HG02571 (cell line): ENCODE data around the gene FAAP20.
A peak's percentile ranks its signal among the peaks of the same experiment; 100 is the strongest.

Source experiments
- ATAC-seq: cut with Tn5 transposase; IDR thresholded peaks from one replicate; pipeline ENCODE4 v1.9.1; 2021; ENCODE audit warnings: mild to moderate bottlenecking, moderate library complexity; ENCODE audit not compliant: unreplicated experiment

Gene FAAP20

DNA sequence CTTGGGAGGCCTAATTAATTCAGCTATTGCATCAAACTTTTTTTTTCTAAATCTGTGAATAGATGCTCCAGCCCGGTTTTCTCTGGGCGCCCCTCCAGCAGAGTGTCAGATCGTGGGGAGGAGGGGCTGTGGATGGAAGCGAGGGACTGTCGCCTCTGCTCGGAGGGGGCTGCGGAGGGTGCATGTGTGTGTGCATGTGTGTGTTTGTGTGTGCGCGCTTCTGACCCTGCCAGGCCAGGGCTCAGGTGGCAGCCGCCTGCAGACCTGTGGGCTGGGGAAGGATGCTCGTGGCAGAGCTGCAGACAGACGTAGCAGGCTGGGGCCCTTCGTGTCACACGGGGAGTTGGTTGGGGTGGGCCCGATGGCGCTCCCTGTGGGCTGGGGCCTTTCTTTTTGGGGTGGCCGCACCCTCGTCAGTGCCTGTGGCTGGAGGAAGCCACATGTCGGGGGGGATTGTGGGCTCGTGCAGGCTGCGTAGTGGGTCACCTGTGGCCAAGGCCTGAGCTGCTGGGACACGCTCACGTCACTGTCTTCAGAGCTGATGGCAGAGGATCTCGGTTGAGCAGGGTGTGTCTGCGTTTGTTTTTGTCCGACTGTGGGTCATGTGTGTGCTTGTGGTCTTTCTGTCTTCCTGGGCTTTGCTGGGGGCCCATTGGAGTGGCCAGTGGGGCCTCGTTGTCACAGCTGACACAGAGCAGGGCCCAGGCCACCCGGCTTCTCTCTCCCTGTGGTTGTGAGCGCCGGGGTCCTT lies 36.4 kb upstream of the FAAP20 start:
- ATAC-seq = no peak

- no peak for ATAC-seq
Measured at GRCh38 chr1:2229911-2230731, 35.5 kb upstream of the FAAP20 start.

DNA sequence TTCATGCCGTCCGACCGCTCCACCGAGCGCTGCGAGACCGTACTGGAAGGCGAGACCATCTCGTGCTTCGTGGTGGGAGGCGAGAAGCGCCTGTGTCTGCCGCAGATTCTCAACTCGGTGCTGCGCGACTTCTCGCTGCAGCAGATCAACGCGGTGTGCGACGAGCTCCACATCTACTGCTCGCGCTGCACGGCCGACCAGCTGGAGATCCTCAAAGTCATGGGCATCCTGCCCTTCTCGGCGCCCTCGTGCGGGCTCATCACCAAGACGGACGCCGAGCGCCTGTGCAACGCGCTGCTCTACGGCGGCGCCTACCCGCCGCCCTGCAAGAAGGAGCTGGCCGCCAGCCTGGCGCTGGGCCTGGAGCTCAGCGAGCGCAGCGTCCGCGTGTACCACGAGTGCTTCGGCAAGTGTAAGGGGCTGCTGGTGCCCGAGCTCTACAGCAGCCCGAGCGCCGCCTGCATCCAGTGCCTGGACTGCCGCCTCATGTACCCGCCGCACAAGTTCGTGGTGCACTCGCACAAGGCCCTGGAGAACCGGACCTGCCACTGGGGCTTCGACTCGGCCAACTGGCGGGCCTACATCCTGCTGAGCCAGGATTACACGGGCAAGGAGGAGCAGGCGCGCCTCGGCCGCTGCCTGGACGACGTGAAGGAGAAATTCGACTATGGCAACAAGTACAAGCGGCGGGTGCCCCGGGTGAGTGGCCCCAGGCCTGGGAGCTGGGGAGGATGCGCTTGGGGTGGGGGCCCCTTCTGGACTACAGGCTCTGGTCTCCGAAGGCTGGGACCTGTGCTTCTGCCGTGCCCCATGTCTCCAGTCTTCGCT lies 34.7 kb upstream of the FAAP20 start:
- no peak for ATAC-seq

- no peak for ATAC-seq
Measured at GRCh38 chr1:2228694-2229036, 34.1 kb upstream of the FAAP20 start.

- peak; percentile 2 for ATAC-seq
Measured at GRCh38 chr1:2228157-2228594, 33.6 kb upstream of the FAAP20 start, which contains the start of gene SKI. TSS of gene SKI (plus strand) at chr1:2228319. CDS start at chr1:2228767, 448 bp downstream.

DNA sequence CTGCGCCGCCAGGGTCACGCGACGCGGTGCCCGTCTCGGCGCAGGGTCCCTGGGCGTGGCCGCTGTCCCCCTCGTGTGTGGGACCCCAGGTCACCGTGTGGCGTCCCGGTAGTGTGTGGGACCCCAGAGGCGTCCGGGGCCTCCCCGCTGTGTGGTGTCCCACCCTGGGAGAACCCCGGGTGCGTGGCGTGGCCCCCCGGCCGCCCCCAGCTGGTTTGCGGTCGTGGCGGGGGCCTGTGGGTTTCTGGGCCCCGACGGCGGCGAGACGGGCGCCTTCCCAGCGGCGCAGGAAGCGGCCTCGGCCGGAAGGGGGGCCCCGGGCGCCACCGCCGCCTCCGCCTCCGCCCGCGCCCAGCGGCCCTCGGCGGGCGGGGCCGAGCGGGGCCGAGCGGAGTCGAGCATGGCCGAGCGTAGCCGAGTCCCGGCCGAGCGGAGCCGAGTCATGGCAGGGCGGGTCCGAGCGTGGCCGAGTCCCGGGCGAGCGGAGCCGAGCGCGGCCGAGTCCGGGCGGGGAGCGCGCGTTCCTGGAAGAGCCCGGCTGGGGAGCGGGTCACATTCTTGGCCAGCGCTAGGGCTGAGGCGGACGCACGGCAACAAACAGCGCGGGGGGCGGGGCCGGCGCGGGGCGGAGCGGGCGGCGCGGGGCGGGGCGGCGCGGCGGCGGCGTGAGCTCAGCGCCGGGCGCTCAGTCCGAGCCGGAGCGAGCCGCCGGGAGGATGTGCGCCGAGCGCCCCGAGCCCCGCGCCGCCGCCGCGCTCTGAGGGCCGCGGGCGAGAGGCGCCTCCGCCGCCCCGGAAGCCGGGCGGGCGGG lies 33.0 kb upstream of the FAAP20 start:
- ATAC-seq = peak; percentile 83

DNA sequence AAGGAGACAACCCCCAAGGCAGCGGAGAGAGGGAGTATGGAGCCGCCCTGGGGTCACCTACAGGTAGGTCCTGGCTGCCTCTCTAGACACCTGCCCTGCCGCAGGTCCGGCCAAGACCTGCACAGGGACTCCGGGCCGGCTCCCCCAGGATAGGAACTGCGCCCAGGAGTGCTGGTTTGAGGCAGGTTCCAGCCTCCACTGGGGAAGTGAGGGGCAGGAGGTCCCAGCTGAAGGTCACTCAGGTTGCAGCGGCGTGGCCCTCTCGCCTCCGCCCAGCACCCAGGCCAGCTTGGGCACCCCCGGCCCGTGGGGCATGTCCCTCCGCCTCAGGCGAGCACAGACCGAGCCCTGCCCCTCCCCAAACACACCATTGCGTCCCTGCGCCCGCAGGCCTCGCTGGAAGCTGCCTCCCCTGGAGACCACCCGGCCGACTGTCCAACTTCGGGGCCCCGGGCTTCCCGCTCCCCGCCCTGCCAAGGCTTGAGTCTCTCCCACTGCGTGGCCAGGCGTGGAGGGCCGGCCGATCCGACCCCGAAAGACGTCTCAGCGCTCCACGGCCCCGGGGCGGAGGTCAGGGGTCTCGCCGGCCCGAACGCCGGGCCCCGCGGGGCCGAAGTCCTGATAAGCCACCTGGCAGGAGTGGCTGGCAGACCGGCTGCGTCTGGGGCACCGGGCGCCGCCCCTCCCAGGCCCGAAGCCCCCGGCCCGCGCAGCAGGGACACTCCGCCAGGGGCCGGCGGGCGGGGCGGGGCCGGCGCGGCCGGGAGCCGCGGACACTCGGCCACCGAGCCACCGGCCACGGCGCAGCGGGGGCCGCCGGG lies 32.2 kb upstream of the FAAP20 start:
- ATAC-seq = no peak

DNA sequence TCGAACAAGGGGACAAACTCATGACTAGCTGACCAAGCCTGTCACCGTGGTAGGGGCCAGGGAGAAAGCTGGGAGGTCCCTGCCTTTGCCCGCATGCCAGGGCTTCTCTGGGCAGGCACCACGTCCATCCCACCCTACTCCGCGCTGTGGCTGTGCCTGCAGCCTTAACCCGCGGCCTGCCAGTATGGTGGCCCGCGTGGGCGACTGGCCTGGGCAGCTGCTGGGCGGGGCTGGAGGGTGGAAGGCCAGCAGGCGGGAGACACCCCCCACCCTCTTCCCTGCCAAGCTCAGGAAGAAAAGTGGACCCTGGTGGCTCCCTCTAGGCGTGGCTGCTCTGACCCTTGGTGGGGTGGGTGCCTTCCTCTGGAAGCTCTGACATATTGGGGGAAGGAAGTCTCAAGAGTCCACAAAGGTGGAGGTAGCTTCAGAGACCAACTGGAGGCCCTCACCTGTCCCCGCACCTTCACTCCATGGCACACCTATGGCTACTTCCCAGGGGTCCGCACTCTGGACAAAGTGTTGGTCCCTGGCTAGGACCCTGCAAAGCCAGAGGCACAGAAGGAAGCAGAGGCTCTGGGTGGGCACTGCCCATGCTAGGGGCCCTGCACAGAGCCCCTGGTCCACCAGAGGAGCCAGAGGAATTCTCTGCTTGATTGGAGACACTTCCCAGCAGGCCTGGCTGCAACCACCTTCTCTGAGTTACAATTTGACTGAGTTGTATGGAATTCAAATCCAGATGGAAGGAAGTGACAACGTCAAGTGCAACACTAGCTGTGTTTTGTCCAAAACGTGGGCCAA lies 30.3 kb upstream of the FAAP20 start:
- no peak for ATAC-seq

DNA sequence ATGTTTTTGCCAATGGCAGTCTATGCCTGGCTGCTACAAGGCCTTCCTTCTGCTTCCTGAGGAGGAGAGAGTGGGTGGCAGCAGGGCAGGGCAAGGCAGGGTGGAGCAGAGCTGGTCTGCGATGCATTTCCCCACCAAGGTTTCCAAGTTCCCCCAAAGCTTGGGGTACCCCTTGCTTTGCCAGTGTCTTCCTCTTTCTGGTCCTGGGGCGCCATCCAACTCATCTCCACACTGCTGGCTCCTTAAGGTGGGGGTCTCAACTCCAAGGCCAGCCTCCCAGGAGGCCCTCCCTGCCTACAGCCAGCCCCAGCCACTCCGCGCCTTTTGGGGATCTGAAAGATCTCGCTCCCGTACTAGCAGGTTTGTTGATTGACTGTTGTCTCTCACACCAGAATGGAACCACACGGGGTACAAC lies 29.6 kb upstream of the FAAP20 start:
- ATAC-seq = no peak

GRCh38 chr1:2221271-2221670 lies 26.7 kb upstream of the FAAP20 start:
- no peak for ATAC-seq

GRCh38 chr1:2216767-2217058 lies 22.1 kb upstream of the FAAP20 start:
- ATAC-seq = no peak

DNA sequence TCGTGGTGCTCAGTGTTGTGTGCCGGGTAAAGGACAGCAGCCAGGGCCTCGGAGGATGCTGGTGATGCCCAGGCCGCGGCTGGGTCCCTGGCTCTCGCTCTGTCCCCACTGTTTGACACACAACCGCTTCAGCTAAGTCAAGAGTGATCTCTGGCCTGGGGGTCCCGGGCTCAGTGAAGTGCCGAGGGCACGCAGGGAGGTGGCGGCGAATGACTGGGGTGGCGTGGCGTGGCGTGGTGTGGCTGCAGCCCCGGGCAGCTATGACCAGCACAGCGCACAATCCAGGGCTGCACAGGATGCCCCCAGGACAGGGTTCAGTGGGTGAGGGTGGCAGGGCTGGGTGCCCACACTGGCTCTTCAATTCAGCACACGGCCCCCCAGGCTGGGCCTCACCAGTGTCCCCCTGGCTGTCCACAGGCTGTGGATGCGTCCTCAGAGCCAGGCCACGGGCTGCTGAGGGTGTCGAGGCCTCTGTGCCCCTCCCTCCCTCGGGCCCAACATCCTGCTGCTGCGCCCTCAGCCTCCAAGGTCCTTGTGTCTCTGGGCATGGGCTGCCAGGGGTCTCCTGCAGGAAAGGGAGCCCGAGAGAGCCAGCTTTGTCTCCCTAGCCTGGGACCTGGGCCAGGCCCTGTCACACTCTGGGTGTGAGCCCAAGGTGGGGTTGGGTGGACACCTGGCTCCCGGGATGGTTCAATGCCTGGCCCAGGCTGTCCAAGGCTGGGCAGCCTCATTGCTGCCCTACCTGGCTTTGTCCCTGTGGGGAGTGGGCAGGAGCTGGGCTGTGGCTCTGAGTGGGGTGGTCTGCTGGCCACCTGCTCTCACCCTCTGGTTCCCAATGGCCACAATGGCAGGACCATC lies 21.6 kb upstream of the FAAP20 start:
- no peak for ATAC-seq

GRCh38 chr1:2215329-2215728 lies 20.8 kb upstream of the FAAP20 start:
- ATAC-seq = no peak

GRCh38 chr1:2214541-2215241 lies 20.1 kb upstream of the FAAP20 start:
- ATAC-seq = no peak

DNA sequence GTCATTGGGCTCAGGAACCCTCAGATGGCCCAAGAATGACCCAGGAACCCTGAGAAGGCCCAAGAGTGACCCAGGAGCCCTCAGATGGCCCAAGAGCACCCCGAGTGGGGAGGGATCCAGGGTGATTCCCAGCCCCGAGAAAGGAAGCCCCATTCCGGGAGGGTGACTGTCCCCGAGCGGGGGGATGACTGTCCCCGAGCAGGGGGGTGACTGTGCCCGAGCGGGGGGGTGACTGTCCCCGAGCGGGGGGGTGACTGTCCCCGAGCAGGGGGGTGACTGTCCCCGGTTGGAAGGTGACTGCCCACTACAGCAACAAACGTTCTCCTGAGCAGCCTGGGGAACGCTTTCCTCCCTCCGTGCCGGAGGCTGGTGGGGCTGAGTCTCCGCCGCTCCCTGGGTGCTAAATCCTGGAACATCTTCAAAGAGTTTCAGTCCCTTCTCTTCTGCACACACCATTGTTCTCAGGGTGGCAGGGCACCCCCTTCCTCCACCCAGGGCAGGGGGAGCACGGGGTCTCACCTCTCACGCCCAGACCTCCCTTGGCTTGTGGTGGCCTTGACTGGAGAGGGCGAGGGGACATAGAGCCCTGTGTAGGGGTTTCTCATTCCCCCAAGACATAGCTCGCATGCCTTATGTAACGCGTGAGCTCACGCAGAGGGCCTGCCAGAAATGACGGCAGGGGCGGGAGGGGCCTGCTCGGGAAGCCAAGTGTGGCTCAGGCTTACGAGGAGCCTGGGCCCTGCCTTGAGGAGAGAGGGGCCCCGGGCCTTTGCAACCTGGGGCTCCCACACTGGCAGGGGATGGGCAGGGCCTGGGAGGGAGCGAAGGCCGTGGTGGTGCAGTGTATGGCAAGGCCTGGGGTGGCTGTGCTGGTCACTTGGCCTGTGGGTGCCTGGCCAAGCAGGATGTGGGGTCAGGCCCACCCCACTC lies 19.3 kb upstream of the FAAP20 start:
- ATAC-seq = no peak
